HEK293 (cell line): Measurements from ENCODE around the gene ZNF785.

Source experiments
- EGR2 ChIP-seq: fragments of 450-650 bp; formaldehyde crosslinking; IDR thresholded peaks from 2 replicates; pipeline ENCODE4 v1.5.1; 2016; ENCODE audit warnings: low read depth, missing biosample characterization, missing genetic modification characterization
- PBX3 ChIP-seq: sonication (generic); formaldehyde crosslinking; IDR thresholded peaks from 2 replicates; pipeline ENCODE4 v1.8.1; 2022; ENCODE audit warnings: mild to moderate bottlenecking, moderate library complexity, missing genetic modification reagents
- WT1 ChIP-seq: fragments of 450-650 bp; formaldehyde crosslinking; IDR thresholded peaks from 2 replicates; pipeline ENCODE4 v1.5.1; 2016; ENCODE audit warnings: missing biosample characterization, missing genetic modification characterization
- ZBTB48 ChIP-seq: fragments of 450-650 bp; formaldehyde crosslinking; IDR thresholded peaks from 2 replicates; pipeline ENCODE4 v1.5.1; 2016; ENCODE audit warnings: missing biosample characterization, missing genetic modification characterization
- ZFP69B ChIP-seq: fragments of 450-650 bp; formaldehyde crosslinking; IDR thresholded peaks from 2 replicates; pipeline ENCODE4 v1.5.1; 2016; ENCODE audit warnings: missing biosample characterization, missing genetic modification characterization
- ZNF148 ChIP-seq: fragments of 450-650 bp; formaldehyde crosslinking; IDR thresholded peaks from 2 replicates; pipeline ENCODE4 v1.5.0; 2017; ENCODE audit warnings: missing biosample characterization, missing genetic modification characterization, borderline replicate concordance
- ZNF175 ChIP-seq: fragments of 450-650 bp; formaldehyde crosslinking; IDR thresholded peaks from 2 replicates; pipeline ENCODE4 v1.5.1; 2016; ENCODE audit warnings: missing biosample characterization, missing genetic modification characterization
- ZNF19 ChIP-seq: fragments of 450-650 bp; formaldehyde crosslinking; IDR thresholded peaks from 2 replicates; pipeline ENCODE4; 2016; ENCODE audit warnings: missing biosample characterization, missing genetic modification characterization, low read depth
- ZNF335 ChIP-seq: fragments of 450-650 bp; formaldehyde crosslinking; conservative IDR thresholded peaks from 2 replicates; pipeline ENCODE4 v1.5.1; 2016; ENCODE audit warnings: missing biosample characterization, missing genetic modification characterization
- ZNF394 ChIP-seq: fragments of 450-650 bp; formaldehyde crosslinking; IDR thresholded peaks from 2 replicates; pipeline ENCODE4 v1.5.1; 2016; ENCODE audit warnings: missing biosample characterization, missing genetic modification characterization, mild to moderate bottlenecking, moderate library complexity, borderline replicate concordance
- ZNF514 ChIP-seq: fragments of 450-650 bp; formaldehyde crosslinking; IDR thresholded peaks from 2 replicates; pipeline ENCODE4 v1.5.1; 2016; ENCODE audit warnings: missing biosample characterization, missing genetic modification characterization
- ZNF529 ChIP-seq: fragments of 450-650 bp; formaldehyde crosslinking; IDR thresholded peaks from 2 replicates; pipeline ENCODE4 v1.5.1; 2017; ENCODE audit warnings: missing genetic modification characterization, missing biosample characterization; ENCODE audit not compliant: insufficient replicate concordance
- ZNF624 ChIP-seq: fragments of 450-650 bp; formaldehyde crosslinking; IDR thresholded peaks from 2 replicates; pipeline ENCODE4 v1.5.1; 2017; ENCODE audit warnings: missing biosample characterization, missing genetic modification characterization
- ZNF629 ChIP-seq: fragments of 450-650 bp; formaldehyde crosslinking; IDR thresholded peaks from 2 replicates; pipeline ENCODE4 v1.5.1; 2017; ENCODE audit warnings: missing biosample characterization, missing genetic modification characterization
- ZNF660 ChIP-seq: fragments of 450-650 bp; IDR thresholded peaks from 2 replicates; pipeline ENCODE4 v1.5.1; 2018; ENCODE audit warnings: missing biosample characterization, mild to moderate bottlenecking, missing genetic modification characterization
- ZNF776 ChIP-seq: fragments of 450-650 bp; formaldehyde crosslinking; IDR thresholded peaks from 2 replicates; pipeline ENCODE4 v1.5.0; 2017; ENCODE audit warnings: missing biosample characterization, missing genetic modification characterization, borderline replicate concordance
- ZNF777 ChIP-seq: fragments of 450-650 bp; formaldehyde crosslinking; IDR thresholded peaks from 2 replicates; pipeline ENCODE4 v1.5.1; 2017; ENCODE audit warnings: missing biosample characterization, missing genetic modification characterization, borderline replicate concordance
- ZNF792 ChIP-seq: fragments of 450-650 bp; formaldehyde crosslinking; IDR thresholded peaks from 2 replicates; pipeline ENCODE4 v1.5.1; 2016; ENCODE audit warnings: missing biosample characterization, missing genetic modification characterization
- ZNF837 ChIP-seq: fragments of 450-650 bp; formaldehyde crosslinking; IDR thresholded peaks from 2 replicates; pipeline ENCODE4 v1.5.1; 2016; ENCODE audit warnings: missing biosample characterization, missing genetic modification characterization
- TF ChIP-seq, protein P1 (sequence below): fragments of 450-650 bp; formaldehyde crosslinking; conservative IDR thresholded peaks from 2 replicates; pipeline ENCODE4 v1.5.1; 2016; ENCODE audit warnings: low read depth, missing biosample characterization, missing genetic modification characterization
- TF ChIP-seq, protein P2 (sequence below): fragments of 450-650 bp; formaldehyde crosslinking; IDR thresholded peaks from 2 replicates; pipeline ENCODE4 v1.5.1; 2017; ENCODE audit warnings: missing biosample characterization, missing genetic modification characterization
- TF ChIP-seq, protein P3 (sequence below): fragments of 450-650 bp; formaldehyde crosslinking; IDR thresholded peaks from 2 replicates; pipeline ENCODE4 v1.5.1; 2016; ENCODE audit warnings: missing biosample characterization, missing genetic modification characterization
- TF ChIP-seq, protein P4 (sequence below): fragments of 450-650 bp; formaldehyde crosslinking; IDR thresholded peaks from 2 replicates; pipeline ENCODE4 v1.5.1; 2016; ENCODE audit warnings: missing biosample characterization, missing genetic modification characterization

The ZNF785 gene

GRCh38 chr16:30570636-30571444 is 14.7 kb downstream of the ZNF785 start (continued):
- no peak for TF ChIP-seq ZNF148 (tag by site-specific recombination)
- TF ChIP-seq ZNF514 (tag by site-specific recombination) = peak; percentile 99
- no peak for TF ChIP-seq ZNF660 (tag by site-specific recombination)
- TF ChIP-seq, protein P1, sequence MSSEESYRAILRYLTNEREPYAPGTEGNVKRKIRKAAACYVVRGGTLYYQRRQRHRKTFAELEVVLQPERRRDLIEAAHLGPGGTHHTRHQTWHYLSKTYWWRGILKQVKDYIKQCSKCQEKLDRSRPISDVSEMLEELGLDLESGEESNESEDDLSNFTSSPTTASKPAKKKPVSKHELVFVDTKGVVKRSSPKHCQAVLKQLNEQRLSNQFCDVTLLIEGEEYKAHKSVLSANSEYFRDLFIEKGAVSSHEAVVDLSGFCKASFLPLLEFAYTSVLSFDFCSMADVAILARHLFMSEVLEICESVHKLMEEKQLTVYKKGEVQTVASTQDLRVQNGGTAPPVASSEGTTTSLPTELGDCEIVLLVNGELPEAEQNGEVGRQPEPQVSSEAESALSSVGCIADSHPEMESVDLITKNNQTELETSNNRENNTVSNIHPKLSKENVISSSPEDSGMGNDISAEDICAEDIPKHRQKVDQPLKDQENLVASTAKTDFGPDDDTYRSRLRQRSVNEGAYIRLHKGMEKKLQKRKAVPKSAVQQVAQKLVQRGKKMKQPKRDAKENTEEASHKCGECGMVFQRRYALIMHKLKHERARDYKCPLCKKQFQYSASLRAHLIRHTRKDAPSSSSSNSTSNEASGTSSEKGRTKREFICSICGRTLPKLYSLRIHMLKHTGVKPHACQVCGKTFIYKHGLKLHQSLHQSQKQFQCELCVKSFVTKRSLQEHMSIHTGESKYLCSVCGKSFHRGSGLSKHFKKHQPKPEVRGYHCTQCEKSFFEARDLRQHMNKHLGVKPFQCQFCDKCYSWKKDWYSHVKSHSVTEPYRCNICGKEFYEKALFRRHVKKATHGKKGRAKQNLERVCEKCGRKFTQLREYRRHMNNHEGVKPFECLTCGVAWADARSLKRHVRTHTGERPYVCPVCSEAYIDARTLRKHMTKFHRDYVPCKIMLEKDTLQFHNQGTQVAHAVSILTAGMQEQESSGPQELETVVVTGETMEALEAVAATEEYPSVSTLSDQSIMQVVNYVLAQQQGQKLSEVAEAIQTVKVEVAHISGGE (tag by site-specific recombination) = peak; percentile 93
- TF ChIP-seq ZNF776 (tag by site-specific recombination) = no peak
- TF ChIP-seq ZNF624 = no peak
- TF ChIP-seq ZNF777 (tag by site-specific recombination) = no peak
- TF ChIP-seq, protein P2, sequence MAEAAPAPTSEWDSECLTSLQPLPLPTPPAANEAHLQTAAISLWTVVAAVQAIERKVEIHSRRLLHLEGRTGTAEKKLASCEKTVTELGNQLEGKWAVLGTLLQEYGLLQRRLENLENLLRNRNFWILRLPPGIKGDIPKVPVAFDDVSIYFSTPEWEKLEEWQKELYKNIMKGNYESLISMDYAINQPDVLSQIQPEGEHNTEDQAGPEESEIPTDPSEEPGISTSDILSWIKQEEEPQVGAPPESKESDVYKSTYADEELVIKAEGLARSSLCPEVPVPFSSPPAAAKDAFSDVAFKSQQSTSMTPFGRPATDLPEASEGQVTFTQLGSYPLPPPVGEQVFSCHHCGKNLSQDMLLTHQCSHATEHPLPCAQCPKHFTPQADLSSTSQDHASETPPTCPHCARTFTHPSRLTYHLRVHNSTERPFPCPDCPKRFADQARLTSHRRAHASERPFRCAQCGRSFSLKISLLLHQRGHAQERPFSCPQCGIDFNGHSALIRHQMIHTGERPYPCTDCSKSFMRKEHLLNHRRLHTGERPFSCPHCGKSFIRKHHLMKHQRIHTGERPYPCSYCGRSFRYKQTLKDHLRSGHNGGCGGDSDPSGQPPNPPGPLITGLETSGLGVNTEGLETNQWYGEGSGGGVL (tag by site-specific recombination) = peak; percentile 70
- peak; percentile 99 for TF ChIP-seq ZNF19 (tag by site-specific recombination)
- TF ChIP-seq, protein P3, sequence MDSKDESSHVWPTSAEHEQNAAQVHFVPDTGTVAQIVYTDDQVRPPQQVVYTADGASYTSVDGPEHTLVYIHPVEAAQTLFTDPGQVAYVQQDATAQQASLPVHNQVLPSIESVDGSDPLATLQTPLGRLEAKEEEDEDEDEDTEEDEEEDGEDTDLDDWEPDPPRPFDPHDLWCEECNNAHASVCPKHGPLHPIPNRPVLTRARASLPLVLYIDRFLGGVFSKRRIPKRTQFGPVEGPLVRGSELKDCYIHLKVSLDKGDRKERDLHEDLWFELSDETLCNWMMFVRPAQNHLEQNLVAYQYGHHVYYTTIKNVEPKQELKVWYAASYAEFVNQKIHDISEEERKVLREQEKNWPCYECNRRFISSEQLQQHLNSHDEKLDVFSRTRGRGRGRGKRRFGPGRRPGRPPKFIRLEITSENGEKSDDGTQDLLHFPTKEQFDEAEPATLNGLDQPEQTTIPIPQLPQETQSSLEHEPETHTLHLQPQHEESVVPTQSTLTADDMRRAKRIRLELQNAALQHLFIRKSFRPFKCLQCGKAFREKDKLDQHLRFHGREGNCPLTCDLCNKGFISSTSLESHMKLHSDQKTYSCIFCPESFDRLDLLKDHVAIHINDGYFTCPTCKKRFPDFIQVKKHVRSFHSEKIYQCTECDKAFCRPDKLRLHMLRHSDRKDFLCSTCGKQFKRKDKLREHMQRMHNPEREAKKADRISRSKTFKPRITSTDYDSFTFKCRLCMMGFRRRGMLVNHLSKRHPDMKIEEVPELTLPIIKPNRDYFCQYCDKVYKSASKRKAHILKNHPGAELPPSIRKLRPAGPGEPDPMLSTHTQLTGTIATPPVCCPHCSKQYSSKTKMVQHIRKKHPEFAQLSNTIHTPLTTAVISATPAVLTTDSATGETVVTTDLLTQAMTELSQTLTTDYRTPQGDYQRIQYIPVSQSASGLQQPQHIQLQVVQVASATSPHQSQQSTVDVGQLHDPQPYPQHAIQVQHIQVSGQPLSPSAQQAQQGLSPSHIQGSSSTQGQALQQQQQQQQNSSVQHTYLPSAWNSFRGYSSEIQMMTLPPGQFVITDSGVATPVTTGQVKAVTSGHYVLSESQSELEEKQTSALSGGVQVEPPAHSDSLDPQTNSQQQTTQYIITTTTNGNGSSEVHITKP (tag by site-specific recombination) = no peak
- TF ChIP-seq ZNF529 (tag by site-specific recombination) = peak; percentile 91
- TF ChIP-seq PBX3 = no peak
- TF ChIP-seq, protein P4, sequence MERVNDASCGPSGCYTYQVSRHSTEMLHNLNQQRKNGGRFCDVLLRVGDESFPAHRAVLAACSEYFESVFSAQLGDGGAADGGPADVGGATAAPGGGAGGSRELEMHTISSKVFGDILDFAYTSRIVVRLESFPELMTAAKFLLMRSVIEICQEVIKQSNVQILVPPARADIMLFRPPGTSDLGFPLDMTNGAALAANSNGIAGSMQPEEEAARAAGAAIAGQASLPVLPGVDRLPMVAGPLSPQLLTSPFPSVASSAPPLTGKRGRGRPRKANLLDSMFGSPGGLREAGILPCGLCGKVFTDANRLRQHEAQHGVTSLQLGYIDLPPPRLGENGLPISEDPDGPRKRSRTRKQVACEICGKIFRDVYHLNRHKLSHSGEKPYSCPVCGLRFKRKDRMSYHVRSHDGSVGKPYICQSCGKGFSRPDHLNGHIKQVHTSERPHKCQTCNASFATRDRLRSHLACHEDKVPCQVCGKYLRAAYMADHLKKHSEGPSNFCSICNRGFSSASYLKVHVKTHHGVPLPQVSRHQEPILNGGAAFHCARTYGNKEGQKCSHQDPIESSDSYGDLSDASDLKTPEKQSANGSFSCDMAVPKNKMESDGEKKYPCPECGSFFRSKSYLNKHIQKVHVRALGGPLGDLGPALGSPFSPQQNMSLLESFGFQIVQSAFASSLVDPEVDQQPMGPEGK (tag by site-specific recombination) = peak; percentile 51; the same call in 1 of the 2 replicates
- no peak for TF ChIP-seq EGR2
- peak; percentile 85 for TF ChIP-seq ZNF629 (tag by site-specific recombination)
- TF ChIP-seq ZNF335 = peak; percentile 93
- TF ChIP-seq WT1 (tag by site-specific recombination) = no peak
- TF ChIP-seq ZNF837 (tag by site-specific recombination) = no peak
- no peak for TF ChIP-seq ZFP69B (tag by site-specific recombination)
- TF ChIP-seq ZNF394 (tag by site-specific recombination) = peak; percentile 100
- TF ChIP-seq ZNF792 (tag by site-specific recombination) = no peak
- TF ChIP-seq ZBTB48 (tag by site-specific recombination) = no peak
- peak; percentile 82; the same call in 1 of the 2 replicates for TF ChIP-seq ZNF175 (tag by site-specific recombination)
